ENCODE data around the gene SH2D2A.

The SH2D2A gene

GRCh38 chr1:156803086-156803851 is 13.4 kb downstream of the SH2D2A start:
- no peak for DNase-seq (ENCODE audit: low read depth)

GRCh38 chr1:156802421-156802935 is 14.2 kb downstream of the SH2D2A start:
- no peak for DNase-seq (ENCODE audit: low read depth)

GRCh38 chr1:156801409-156802121 is 15.1 kb downstream of the SH2D2A start:
- peak; percentile 78 for DNase-seq (ENCODE audit: low read depth)

DNA sequence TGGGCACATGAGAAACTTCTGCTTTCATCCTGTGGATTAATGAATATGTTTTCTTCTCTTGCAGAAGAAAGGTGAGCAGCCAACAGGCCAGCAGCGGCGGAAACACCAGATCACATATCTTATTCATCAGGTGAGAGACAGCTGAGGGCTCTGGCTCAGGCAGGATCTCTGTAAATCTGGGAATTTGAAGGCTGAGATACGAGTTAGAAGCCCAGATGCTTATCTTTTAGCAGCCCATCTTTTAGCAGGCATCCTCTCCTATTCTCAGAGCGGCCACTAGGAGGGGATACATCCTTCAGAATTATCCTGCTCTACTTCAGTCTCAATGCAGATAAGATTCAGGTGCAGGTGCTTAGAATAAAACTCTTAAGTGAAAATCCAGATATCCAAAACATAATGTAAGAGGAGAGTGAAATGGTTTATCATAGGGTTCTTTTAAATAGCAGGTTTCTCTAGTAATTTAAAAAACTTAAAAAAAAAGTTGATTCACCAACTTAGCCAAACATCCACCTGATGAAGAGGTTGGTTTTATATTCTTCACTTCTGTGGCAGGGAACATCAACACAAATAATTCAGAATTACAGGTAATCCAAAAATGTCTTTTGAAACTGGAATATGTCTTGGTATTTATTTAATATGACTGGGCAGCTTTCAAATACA is 19.3 kb downstream of the SH2D2A start:
- DNase-seq (ENCODE audit: low read depth) = no peak

GRCh38 chr1:156796340-156797097 is 20.1 kb downstream of the SH2D2A start:
- no peak for DNase-seq (ENCODE audit: low read depth)

DNA sequence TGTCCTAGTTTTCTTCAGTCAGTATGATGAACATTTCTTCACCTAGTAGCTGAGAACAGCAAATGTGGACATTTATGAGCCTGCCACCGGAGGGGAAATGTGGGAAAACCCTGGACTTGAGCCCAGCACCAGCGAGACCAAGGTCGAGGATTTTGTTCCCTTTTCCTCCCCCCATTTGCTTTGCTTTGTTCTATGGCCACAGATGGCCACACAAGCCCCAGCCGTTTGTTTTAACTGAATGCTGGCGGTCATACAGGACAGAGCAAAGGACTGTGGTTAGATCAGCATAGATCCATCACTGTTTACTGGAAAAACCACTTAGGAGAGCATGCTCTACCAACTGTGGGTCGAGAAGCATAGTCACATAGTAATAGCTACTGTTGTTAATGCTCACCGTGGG is 20.9 kb downstream of the SH2D2A start:
- no peak for DNase-seq (ENCODE audit: low read depth)

- DNase-seq (ENCODE audit: low read depth) = no peak
Measured at GRCh38 chr1:156795374-156795733, 21.3 kb downstream of the SH2D2A start.

GRCh38 chr1:156794506-156795373 is 21.9 kb downstream of the SH2D2A start:
- DNase-seq (ENCODE audit: low read depth) = no peak

GRCh38 chr1:156789621-156790318 is 26.9 kb downstream of the SH2D2A start:
- no peak for DNase-seq (ENCODE audit: low read depth)

GRCh38 chr1:156788136-156788535 is 28.5 kb downstream of the SH2D2A start:
- no peak for DNase-seq (ENCODE audit: low read depth)

DNA sequence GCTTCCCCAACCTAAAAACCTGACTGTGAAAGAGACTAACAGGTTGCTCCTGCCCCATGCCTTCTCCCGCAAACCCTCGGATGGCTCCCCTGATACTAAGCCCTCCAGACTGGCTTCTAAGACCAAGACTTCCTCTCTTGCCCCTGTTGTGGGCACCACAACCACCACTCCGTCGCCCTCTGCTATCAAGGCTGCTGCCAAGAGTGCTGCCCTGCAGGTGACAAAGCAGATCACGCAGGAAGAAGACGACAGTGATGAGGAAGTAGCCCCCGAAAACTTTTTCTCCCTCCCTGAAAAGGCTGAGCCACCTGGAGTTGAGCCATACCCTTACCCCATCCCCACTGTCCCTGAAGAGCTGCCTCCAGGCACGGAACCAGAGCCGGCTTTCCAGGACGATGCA is 30.0 kb downstream of the SH2D2A start:
- DNase-seq (ENCODE audit: low read depth) = no peak

- no peak for DNase-seq (ENCODE audit: low read depth)
Measured at GRCh38 chr1:156785458-156785857, 31.2 kb downstream of the SH2D2A start.

DNA sequence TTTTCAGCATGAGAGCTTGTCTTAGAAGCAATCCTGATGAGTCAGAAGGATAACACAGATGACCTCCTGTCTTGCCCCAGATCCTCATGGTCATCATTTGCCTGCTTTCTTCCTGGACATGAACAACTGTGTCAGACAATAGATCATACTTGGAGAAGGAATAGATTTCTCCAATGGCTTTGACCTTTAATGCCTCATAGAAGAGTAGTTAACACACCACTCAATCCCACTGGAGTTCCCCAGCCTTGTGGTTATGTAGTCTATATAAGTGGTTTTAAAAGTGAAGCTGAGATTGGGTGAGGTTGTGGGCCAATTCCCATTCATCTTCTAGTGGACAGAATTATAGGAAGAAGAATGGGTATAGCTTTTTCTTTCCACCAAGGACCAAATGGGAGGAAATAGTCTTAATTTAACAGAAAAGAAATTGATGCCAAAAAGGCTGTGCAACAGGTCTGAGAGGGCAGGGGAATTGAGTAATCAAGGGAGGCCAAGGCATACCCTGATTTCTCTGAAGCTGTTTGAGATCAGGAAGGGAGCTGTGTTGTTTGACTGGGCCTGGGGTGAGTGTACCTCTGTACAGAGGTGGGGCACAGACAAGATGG is 35.0 kb downstream of the SH2D2A start:
- DNase-seq (ENCODE audit: low read depth) = no peak

DNA sequence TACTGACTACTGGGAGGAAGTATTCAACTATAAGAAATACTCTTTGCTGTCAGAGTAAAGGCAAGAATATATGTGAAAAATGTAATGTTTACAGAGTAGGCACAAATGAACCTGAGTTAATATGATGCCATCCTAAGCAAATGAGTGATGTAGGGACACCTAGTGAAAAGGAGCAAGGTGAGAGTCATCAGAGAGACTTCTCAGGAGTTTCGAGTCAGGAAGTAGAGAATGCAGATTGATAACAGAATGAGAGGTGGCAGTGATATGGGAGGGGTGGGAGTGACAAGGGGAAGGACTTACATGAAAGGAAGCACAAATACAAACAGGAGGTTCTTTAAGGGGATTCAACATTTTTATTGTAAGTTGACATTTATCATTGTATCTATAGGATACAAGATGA is 39.1 kb downstream of the SH2D2A start:
- no peak for DNase-seq (ENCODE audit: low read depth)

DNA sequence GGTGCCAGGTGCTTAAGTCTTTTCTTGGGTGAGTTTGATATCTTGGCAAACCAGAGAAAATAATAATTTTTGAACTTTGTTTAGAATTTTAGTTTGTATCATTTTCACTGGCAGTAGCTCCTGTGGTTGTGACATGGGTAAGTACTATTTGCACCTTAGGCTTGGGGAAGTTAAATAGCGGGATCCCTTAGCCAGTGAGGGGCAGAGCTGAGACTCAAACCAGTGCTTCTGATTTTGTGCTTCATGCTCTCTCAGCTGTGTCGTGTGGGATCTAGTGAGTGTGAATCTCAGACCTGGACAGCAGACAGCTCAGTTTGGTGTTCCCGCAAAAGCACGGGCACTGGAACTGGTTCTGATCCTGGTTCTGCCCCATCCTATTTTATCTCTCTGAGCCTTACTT is 39.7 kb downstream of the SH2D2A start:
- DNase-seq (ENCODE audit: low read depth) = no peak

- no peak for DNase-seq (ENCODE audit: low read depth)
Measured at GRCh38 chr1:156775799-156776198, 40.8 kb downstream of the SH2D2A start.

DNA sequence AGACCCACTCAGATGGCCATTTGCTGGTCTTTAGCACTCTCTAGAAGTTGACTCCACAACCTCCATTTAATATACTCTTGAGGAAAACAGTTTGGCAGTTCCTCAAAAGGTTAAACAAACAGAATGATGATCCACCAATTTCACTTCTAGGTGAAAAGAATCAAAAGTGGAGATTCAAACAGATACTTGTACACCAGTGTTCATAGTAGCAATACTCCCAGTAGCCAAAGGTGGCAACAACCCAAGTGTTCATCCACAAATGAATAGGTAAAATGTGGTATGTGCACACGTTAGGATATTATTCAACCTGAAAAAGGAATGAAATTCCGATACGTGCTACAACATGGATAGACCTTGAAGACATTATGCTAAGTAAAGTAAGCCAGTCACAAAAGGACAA is 43.0 kb downstream of the SH2D2A start:
- DNase-seq (ENCODE audit: low read depth) = no peak

DNA sequence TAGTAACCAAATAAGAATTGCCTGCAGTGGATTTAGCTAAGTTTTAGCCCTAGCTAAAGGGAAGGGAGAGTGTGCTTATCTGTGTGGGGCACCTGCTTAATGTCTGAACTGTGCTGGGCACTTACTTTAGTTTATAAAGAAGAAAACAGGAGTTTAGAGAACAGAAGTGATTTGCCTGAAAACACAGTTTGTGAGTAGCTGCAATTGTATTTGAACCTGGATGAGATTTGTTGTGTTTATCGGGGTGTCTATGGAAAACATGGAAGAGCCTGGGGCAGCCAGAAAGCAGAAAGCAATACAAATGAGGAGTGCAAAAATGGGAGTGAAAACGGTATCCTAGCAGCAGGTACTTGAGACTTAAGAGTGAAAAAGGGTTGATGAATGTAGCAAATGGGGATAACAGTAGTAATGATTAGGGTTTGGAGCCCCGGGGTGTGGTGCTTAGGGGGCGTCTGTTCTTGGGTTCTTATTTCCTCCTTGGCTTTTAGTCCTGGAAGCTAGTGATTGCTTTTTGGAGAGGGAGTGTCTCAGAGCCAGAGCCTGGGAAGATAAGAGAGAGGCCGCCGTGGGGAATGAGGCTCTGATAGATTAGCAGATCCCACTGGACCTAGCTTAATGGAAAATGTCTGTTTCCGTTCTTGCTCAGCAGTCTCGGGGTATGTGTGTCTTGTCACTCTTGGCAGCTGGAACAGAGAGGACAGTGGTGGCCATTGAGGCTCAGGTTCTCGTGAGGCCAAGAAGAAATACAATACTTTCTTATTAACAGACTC is 43.7 kb downstream of the SH2D2A start:
- no peak for DNase-seq (ENCODE audit: low read depth)

DNA sequence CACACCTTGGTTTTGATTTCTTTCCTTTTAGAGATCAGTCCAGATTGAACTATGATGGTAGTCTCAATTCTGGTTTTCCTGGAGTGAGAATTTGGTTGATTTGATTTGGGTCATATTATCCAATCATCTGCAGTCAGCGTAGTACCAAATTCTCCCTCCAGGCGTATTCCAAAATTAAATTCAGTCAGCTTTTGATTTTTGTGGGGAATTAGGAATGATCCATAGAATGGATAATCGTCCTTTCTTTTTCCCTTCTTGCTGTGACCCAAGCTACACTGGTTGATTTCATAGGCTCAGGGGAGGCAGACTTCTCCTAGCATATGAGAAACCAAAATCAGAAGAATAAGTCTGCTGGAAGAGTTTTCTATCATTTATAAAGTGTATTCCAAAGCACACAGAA is 44.4 kb downstream of the SH2D2A start:
- no peak for DNase-seq (ENCODE audit: low read depth)

All from GM04504 (cell line).